Sigmoid colon (tissue), 7 donors: ENCODE results near the gene DPY19L1. TPM values are rescaled to one million over a fixed set of nuclear protein-coding genes. Genes with fewer than 3 reads are reported as not detected.
"Not testable (repeated sequence)": the region's sequence is repeated elsewhere in the genome, so short reads cannot be mapped to it uniquely, and the experiment has no call there.

ENCODE experiments used
- DNase-seq: peaks from one replicate; pipeline ENCODE4 v3.0.0-alpha.2; 2019
- H3K27ac ChIP-seq, 4 donors: fragments of 200-600 bp; sonication (generic); one replicate each; pipeline ENCODE4 v1.5.1; 2016 to 2019; ENCODE audit warnings: mild to moderate bottlenecking in 1 of 4
- H3K27me3 ChIP-seq, 3 donors: fragments of 200-600 bp; sonication (generic); one replicate each; pipeline ENCODE4 v1.5.1; 2019; ENCODE audit warnings: mild to moderate bottlenecking in 1 of 3
- H3K36me3 ChIP-seq, 4 donors: fragments of 200-600 bp; sonication (generic); one replicate each; pipeline ENCODE4 v1.5.1; 2016 to 2019
- H3K4me1 ChIP-seq, 4 donors: fragments of 200-600 bp; sonication (generic); one replicate each; pipeline ENCODE4 v1.5.1; 2017 to 2019
- H3K4me3 ChIP-seq, 4 donors: fragments of 200-600 bp; sonication (generic); one replicate each; pipeline ENCODE4 v1.5.1; 2017 to 2019; ENCODE audit warnings: mild to moderate bottlenecking in 2 of 4, moderate library complexity in 1 of 4
- H3K9me3 ChIP-seq, 4 donors: fragments of 200-600 bp in 3 of 4; sonication (generic) in 3 of 4; one replicate each; pipeline versions ENCODE4 v1.5.1 to v1.6.1; 2013 to 2019
- CTCF ChIP-seq, 4 experiments: fragments of 450-650 bp in 3 of 4; fragments of 200-600 bp in 1 of 4; IDR thresholded peaks; one replicate each; pipeline ENCODE4 v1.5.1; 2016 to 2019; ENCODE audit warnings: antibody characterized with exemption in 4 of 4, mild to moderate bottlenecking in 3 of 4, moderate library complexity in 2 of 4
- EP300 ChIP-seq, 4 donors: sonication (generic); formaldehyde crosslinking; IDR thresholded peaks; one replicate each; pipeline ENCODE4 v1.6.1; 2017; ENCODE audit warnings: antibody characterized with exemption in 4 of 4
- POLR2A ChIP-seq, 2 donors: fragments of 450-650 bp; IDR thresholded peaks; one replicate each; pipeline ENCODE4 v1.6.1; 2016; ENCODE audit warnings: antibody characterized with exemption in 2 of 2, mild to moderate bottlenecking in 2 of 2, moderate library complexity in 2 of 2
- POLR2AphosphoS5 ChIP-seq, 4 donors: sonication (generic); formaldehyde crosslinking; IDR thresholded peaks; one replicate each; pipeline ENCODE4 v1.6.1; 2017; ENCODE audit warnings: antibody characterized with exemption in 4 of 4
- WGBS, 2 donors: extraction: QIAGEN DNeasy Blood & Tissue Kit; methylation state at CpG; one replicate each; pipeline ENCODE4 v1.1.7; 2013; 5-methylcytosine and 5-hydroxymethylcytosine counted together
- intact Hi-C: fragments of 100-400 bp; cut with DNase I; formaldehyde crosslinking; loops from one replicate; pipeline ENCODE4 v1.15.1; 2023
- polyA plus RNA-seq, 3 donors: library from polyadenylated mRNA; stranded (reverse); fragments of 200-250 nt; gene quantifications; one replicate each; pipeline ENCODE4 v1.2.3, GENCODE V29; 2013
- total RNA-seq, 4 donors: library from RNA; depleted of rRNA; stranded (reverse); fragments of >200 nt; gene quantifications; one replicate each; pipeline ENCODE4 v1.1.0, GENCODE V29; 2016
- donor health status: healthy with polysubstance abuse.
- donor health status: Bipolar disorder and iron deficiency.
- donor health status: healthy.

The DPY19L1 gene
- total and polyA plus RNA-seq, 7 donors: 1.8 to 17.1 (median 12.1) TPM

- H3K27me3 ChIP-seq, H3K36me3 ChIP-seq, H3K4me3 ChIP-seq, DNase-seq, H3K4me1 ChIP-seq, H3K27ac ChIP-seq, H3K9me3 ChIP-seq, intact Hi-C loops: not testable (repeated sequence)
- WGBS, 2 donors: 76 to 83% methylated on average over 3 of the region's 3 CpGs
Measured at GRCh38 chr7:35047263-35047911, 10.1 kb upstream of the DPY19L1 start.

GRCh38 chr7:35043301-35043700, 6.0 kb upstream of the DPY19L1 start:
- WGBS, 2 donors: 83 to 92% methylated on average over 2 of the region's 2 CpGs
- H3K36me3 ChIP-seq, intact Hi-C loops: not testable (repeated sequence)

GRCh38 chr7:35040906-35041305, 3.6 kb upstream of the DPY19L1 start:
- Histone ChIP-seq H3K4me1 (peaks cover 0 to 14% (median 11%) of the 10 kb centered on the region in 4 donors), H3K27me3 (no peaks in the 10 kb centered on the region), H3K27ac (no peak overlapping the region), H3K36me3 (no peaks in the 10 kb centered on the region), H3K9me3 (no peaks in the 10 kb centered on the region), H3K4me3 (no peak overlapping the region)
- TF ChIP-seq EP300 (IDR thresholded peaks at IDR 0.05) (no peak), CTCF (IDR thresholded peaks at IDR 0.05) (no peak), POLR2A (IDR thresholded peaks at IDR 0.05) (no peak), POLR2AphosphoS5 (IDR thresholded peaks at IDR 0.05) (no peak)
- intact Hi-C loops: no loop called here
- DNase-seq: no peak

More at GRCh38 chr7:35043301-35043700, 6.0 kb upstream of the DPY19L1 start:
- not testable (repeated sequence) for DNase-seq, H3K9me3 ChIP-seq, H3K27me3 ChIP-seq, H3K27ac ChIP-seq, H3K4me1 ChIP-seq, H3K4me3 ChIP-seq

GRCh38 chr7:35039343-35039742, 2.1 kb upstream of the DPY19L1 start:
- 93 to 95% methylated on average over 5 of the region's 5 CpGs for WGBS, 2 donors

GRCh38 chr7:35038354-35038753, 1.1 kb upstream of the DPY19L1 start:
- 14 to 35% methylated on average over 9 of the region's 9 CpGs for WGBS, 2 donors
- no peaks in the 10 kb centered on the region for H3K9me3 ChIP-seq
- no peaks in the 10 kb centered on the region for H3K27me3 ChIP-seq
- peak overlapping the region; percentile 57 to 71 (median 68) for H3K4me3 ChIP-seq
- intact Hi-C loops: loop anchor here (5.0 kb wide), 3 partner anchors 36 to 764 kb away; partner anchors contain the start of gene SEPTIN7
- H3K36me3 ChIP-seq: no peaks in the 10 kb centered on the region
- H3K27ac ChIP-seq: peak overlapping the region; percentile 88 to 94 (median 90)
- H3K4me1 ChIP-seq: peaks cover 0 to 24% (median 19%) of the 10 kb centered on the region in 4 donors
- DNase-seq: no peak
- TF ChIP-seq CTCF (IDR thresholded peaks at IDR 0.05) (no peak), EP300 (IDR thresholded peaks at IDR 0.05) (no peak), POLR2AphosphoS5 (IDR thresholded peaks at IDR 0.05) (no peak), POLR2A (IDR thresholded peaks at IDR 0.05) (no peak)

More at GRCh38 chr7:35039343-35039742, 2.1 kb upstream of the DPY19L1 start:
- H3K9me3 ChIP-seq: no peaks in the 10 kb centered on the region
- H3K27me3 ChIP-seq: no peaks in the 10 kb centered on the region
- H3K36me3 ChIP-seq: no peaks in the 10 kb centered on the region
- no peak for DNase-seq
- H3K4me3 ChIP-seq: no peak overlapping the region
- no peak for TF ChIP-seq POLR2AphosphoS5 (IDR thresholded peaks at IDR 0.05)
- no peak for TF ChIP-seq CTCF (IDR thresholded peaks at IDR 0.05)
- TF ChIP-seq POLR2A (IDR thresholded peaks at IDR 0.05): no peak
- TF ChIP-seq EP300 (IDR thresholded peaks at IDR 0.05): no peak
- no peak overlapping the region for H3K27ac ChIP-seq
- peaks cover 0 to 24% (median 19%) of the 10 kb centered on the region in 4 donors for H3K4me1 ChIP-seq
- intact Hi-C loops: loop anchor here (5.0 kb wide), 3 partner anchors 37 to 763 kb away; partner anchors contain the start of gene SEPTIN7
